ENCODE results near the gene UNC93B1. TPM values are rescaled to one million over a fixed set of nuclear protein-coding genes. Genes with fewer than 3 reads are reported as not detected.

UNC93B1 gene
- total and polyA plus RNA-seq, 2 of the 8 experiments (the other 6 are each of a cell fraction or from before 2014, with no cell fraction given), result 18.9 to 34.3 TPM

GRCh38 chr11:68032003-68032402 is 28.1 kb upstream of the UNC93B1 start (continued):
- no peak for TF ChIP-seq PHF8 (conservative IDR thresholded peaks at IDR 0.05; ENCODE audit: low read depth, low read length)
- no peak for TF ChIP-seq TBP (IDR thresholded peaks at IDR 0.05; ENCODE audit: low read depth, low read length)
- no peak for TF ChIP-seq CBX5 (IDR thresholded peaks at IDR 0.05; ENCODE audit: low read depth, low read length)

All from H1 (cell line).